Measurements from ENCODE around the gene LCNL1.
A peak's percentile ranks its signal among the peaks of the same experiment; 100 is the strongest.

LCNL1 gene

DNA sequence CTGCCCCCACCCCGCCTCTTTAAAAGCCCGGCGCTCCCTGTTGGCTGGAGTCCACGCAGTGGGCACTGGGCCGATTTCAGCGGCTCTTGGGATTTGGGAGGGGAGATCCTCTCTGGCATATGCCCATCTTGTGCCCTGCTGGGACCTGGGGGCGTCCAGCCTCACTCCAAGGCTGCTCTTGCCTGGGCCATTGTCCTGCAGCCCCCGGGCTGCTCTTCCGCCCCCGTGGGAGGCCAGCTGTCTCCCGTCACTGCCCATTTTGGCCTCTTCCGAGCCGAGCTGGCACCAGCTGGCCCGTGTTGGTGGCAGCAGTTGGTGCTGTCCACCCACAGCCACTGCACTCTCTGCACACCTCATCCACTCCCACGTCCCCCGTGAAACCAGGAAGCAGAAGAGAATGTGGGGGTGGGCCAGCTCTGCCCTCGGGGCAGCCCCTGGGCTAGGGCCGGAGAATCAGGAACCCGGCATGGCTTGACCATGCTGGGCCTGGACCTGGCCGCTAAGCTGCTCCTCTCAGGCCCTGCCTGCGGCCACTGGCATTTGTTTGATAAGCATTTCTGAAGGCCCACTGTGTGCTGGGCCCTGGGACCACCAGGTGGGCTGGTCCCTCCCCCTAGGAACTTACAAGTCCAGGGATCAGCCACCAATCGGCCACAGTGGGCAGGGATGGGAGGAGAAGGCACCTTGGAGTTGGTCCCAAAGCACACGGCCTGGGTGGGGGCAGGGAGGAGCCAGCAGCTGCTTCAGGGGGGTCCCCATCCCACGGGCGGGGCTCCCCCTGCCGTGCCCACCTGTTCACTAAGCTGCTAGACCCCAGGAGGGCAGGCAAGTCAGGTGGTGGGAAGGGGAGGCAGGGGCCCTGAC lies 35.5 kb upstream of the LCNL1 start:
- DNase-seq (ENCODE audit: low spot score), result no peak
- in situ Hi-C loops (cut with MboI; ENCODE audit: low sequenced_read_pairs, unreplicated experiment), result no loop called here
- TF ChIP-seq, protein P1, sequence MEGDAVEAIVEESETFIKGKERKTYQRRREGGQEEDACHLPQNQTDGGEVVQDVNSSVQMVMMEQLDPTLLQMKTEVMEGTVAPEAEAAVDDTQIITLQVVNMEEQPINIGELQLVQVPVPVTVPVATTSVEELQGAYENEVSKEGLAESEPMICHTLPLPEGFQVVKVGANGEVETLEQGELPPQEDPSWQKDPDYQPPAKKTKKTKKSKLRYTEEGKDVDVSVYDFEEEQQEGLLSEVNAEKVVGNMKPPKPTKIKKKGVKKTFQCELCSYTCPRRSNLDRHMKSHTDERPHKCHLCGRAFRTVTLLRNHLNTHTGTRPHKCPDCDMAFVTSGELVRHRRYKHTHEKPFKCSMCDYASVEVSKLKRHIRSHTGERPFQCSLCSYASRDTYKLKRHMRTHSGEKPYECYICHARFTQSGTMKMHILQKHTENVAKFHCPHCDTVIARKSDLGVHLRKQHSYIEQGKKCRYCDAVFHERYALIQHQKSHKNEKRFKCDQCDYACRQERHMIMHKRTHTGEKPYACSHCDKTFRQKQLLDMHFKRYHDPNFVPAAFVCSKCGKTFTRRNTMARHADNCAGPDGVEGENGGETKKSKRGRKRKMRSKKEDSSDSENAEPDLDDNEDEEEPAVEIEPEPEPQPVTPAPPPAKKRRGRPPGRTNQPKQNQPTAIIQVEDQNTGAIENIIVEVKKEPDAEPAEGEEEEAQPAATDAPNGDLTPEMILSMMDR (IDR thresholded peaks at IDR 0.05; ENCODE audit: borderline replicate concordance, control extremely low read depth, extremely low read depth, insufficient read depth, missing control alignments), result no peak

DNA sequence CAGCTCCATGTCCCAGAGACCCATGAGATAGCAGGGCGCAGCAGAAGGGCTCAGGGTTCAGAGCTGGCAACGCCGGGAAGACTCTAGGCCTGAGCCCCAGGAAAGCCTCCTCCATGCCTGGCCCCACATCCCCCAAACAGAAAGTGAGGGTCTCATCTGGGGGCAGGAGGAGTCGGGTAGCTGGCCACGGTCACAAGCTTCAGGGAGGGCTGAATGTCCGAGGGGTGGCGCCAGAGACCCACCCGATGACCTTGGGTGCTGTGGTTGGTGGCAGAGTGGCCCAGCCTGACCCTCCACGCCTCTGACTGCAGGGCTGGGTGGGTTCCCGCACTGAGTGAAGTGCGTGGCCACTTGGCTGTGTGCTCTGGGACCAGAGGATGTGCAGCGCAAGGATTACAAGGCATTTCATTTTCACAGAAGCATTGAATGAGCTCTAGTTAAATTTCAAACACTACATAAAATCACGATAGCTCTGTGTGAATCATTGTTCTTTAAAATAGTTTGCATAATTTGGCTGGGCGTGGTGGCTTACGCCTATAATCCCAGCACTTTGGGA lies 34.8 kb upstream of the LCNL1 start:
- in situ Hi-C loops (cut with MboI; ENCODE audit: low sequenced_read_pairs, unreplicated experiment), result no loop called here
- DNase-seq (ENCODE audit: low spot score), result peak; percentile 64
- TF ChIP-seq, protein P1 (IDR thresholded peaks at IDR 0.05; ENCODE audit: borderline replicate concordance, control extremely low read depth, extremely low read depth, insufficient read depth, missing control alignments), result peak; percentile 55

DNA sequence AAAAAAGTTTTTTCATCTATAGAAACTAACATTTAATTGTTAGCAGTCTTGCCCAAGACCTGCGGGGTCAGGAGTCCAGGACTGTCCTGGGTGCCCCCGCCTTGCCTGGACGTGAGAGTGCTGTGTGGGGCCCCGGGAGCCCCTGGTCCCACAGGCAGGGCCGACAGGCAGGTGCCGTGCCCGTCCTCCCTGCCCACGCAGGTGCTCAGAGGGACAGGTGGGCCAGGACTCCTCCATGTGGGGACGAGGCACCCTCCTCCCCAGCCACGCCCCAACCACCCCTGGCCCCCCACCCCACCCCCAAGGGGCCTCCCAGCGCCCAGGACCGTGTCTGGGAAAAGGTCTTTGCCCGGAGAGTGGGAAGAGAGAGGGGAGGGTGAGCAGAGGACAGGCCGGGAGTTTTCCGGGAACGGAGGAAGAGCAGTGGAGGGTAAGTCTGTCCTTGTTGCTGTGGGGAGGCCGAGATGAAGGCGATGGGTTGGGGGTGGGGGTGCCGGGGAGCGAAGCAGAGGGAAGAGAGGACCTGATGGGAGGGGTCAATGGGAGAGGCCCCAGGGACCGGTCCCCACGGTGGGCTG lies 33.5 kb upstream of the LCNL1 start:
- DNase-seq (ENCODE audit: low spot score), result no peak
- in situ Hi-C loops (cut with MboI; ENCODE audit: low sequenced_read_pairs, unreplicated experiment), result no loop called here
- TF ChIP-seq, protein P1 (IDR thresholded peaks at IDR 0.05; ENCODE audit: borderline replicate concordance, control extremely low read depth, extremely low read depth, insufficient read depth, missing control alignments), result no peak

DNA sequence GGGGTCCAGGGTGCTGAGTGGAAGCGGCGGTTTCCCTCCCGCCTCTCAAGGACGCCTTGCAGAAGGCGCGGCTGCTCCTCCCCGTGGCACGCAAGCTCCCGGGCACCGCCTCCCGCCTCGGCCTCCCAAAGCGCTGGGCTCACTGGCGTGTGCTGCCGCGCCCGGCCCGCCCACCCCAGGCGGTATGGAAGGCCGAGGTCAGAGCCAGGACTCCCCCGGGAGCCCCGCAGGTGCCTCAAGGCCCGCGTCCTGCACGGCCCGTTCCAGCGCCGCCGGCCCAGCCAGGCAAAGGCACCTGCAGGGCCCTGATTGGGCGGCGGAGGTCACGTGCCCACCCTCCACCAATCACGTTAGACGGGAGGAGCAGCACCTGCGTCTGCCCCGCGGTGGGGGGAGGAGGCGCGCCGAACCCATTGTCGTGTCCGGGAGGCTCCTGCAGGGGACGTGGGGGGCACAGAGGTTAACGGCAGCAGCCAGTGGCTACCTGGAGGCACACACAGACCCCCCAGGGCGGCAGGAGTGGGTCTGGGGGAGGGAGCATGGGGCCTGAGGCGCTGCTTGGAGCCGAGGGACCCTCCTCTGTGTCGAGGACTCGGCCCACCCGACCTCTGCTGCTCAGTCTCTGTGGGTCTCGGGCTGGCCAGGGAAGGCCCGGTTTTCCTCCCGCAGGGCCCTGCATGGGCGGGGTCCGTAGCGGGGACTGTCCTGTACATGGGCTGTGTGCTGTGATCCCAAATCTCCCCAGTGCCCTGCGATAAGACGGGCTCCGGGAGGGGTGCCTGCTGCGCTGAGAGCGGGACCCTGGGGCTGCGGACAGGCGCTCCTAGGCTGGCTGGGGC lies 32.8 kb upstream of the LCNL1 start:
- DNase-seq (ENCODE audit: low spot score), result peak; percentile 100
- TF ChIP-seq, protein P1 (IDR thresholded peaks at IDR 0.05; ENCODE audit: borderline replicate concordance, control extremely low read depth, extremely low read depth, insufficient read depth, missing control alignments), result no peak
- in situ Hi-C loops (cut with MboI; ENCODE audit: low sequenced_read_pairs, unreplicated experiment), result no loop called here

DNA sequence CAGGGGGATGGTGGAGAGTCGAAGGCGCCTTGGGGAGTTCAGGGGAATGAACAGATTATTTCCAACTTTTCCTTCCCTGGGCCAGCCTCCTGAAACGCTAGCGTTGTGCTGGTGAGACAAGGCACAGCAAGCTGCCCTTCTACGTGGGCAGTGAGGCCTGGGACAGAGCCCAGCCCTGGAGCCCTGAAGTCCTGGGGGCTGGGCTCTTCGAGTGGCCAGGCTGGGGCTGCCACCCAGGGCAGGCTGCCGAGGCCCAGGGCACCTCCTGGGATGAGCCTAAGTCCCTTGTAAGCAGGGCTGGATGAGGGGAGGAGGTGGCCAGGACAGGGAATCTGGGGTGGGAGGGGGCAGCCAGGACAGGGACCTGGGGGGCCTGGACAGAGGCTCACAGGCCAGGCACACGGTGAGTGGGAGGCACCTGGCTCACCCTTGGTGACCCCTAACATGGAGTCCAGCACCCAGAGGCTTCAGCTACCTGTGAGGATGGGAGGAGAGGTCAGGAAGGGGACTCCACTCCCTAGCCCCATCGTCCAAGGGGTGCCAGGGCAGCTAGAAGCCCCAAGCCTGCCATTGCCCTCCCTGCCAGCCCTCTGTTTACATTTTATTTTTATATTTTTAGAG lies 32.0 kb upstream of the LCNL1 start:
- DNase-seq (ENCODE audit: low spot score), result no peak
- TF ChIP-seq, protein P1 (IDR thresholded peaks at IDR 0.05; ENCODE audit: borderline replicate concordance, control extremely low read depth, extremely low read depth, insufficient read depth, missing control alignments), result no peak
- in situ Hi-C loops (cut with MboI; ENCODE audit: low sequenced_read_pairs, unreplicated experiment), result no loop called here
